Transverse colon (tissue), 4 donors: ENCODE results near the gene SLC38A10. TPM values are rescaled to one million over a fixed set of nuclear protein-coding genes. Genes with fewer than 3 reads are reported as not detected.

Experiments used
- DNase-seq: peaks from one replicate; pipeline ENCODE4 v3.0.0-alpha.2; 2019
- H3K27ac ChIP-seq, 4 donors: fragments of 200-600 bp; sonication (generic); 2 replicates each; pipeline ENCODE4 v1.5.1; 2016 to 2018; ENCODE audit warnings: inconsistent platforms in 4 of 4
- H3K27me3 ChIP-seq: fragments of 200-600 bp; sonication (generic); 2 replicates; pipeline ENCODE4 v1.5.1; 2017; ENCODE audit warnings: inconsistent platforms
- H3K36me3 ChIP-seq, 4 donors: fragments of 200-600 bp; sonication (generic); 2 replicates each; pipeline ENCODE4 v1.5.1; 2017 to 2019; ENCODE audit warnings: inconsistent platforms in 4 of 4
- H3K4me1 ChIP-seq, 4 donors: fragments of 200-600 bp; sonication (generic); 2 replicates each; pipeline ENCODE4 v1.5.1; 2017 to 2020; ENCODE audit warnings: inconsistent platforms in 4 of 4
- H3K4me3 ChIP-seq, 4 donors: fragments of 200-600 bp; sonication (generic); 1 replicate in 1 of 4; 2 replicates in 3 of 4; pipeline versions ENCODE4 v1.5.1 to v1.6.1; 2017 to 2019; ENCODE audit warnings: inconsistent platforms in 4 of 4
- H3K9me3 ChIP-seq, 2 donors: fragments of 200-600 bp; sonication (generic); 2 replicates each; pipeline ENCODE4 v1.5.1; 2017 to 2019; ENCODE audit warnings: inconsistent platforms in 2 of 2
- EP300 ChIP-seq: sonication (generic); formaldehyde crosslinking; IDR thresholded peaks from one replicate; pipeline ENCODE4 v1.6.1; 2017; ENCODE audit warnings: antibody characterized with exemption, low read depth
- POLR2A ChIP-seq: fragments of 450-650 bp; IDR thresholded peaks from one replicate; pipeline ENCODE4 v1.6.1; 2016; ENCODE audit warnings: antibody characterized with exemption, mild to moderate bottlenecking, moderate library complexity
- POLR2AphosphoS5 ChIP-seq, 3 donors: sonication (generic); formaldehyde crosslinking; IDR thresholded peaks; one replicate each; pipeline ENCODE4 v1.6.1; 2016; ENCODE audit warnings: antibody characterized with exemption in 3 of 3
- WGBS, 2 donors: methylation state at CpG; one replicate each; pipeline ENCODE4 v1.1.5; 2018; ENCODE audit warnings: low coverage in 1 of 2; 5-methylcytosine and 5-hydroxymethylcytosine counted together
- in situ Hi-C, 4 donors: fragments of 200-750 bp; cut with MboI; loops; one replicate each; pipeline versions ENCODE4 v1.15.0 to v1.15.1; 2017; ENCODE audit warnings: low sequenced_read_pairs in 3 of 4, low pct_ligation_motif_present in 1 of 4, low pct_unique_long_range_greater_than_20kb in 1 of 4
- intact Hi-C: fragments of 100-400 bp; cut with DNase I; formaldehyde crosslinking; loops from one replicate; pipeline ENCODE4 v1.15.1; 2023; ENCODE audit warnings: low total_unique reads
- total RNA-seq, 4 donors: library from RNA; depleted of rRNA; stranded (reverse); fragments of >200 nt; gene quantifications; one replicate each; pipeline ENCODE4 v1.1.0, GENCODE V29; 2016
- TF ChIP-seq, protein P1 (sequence below), 5 experiments: fragments of 200-600 bp in 3 of 5; fragments of 450-650 bp in 2 of 5; sonication (generic) in 3 of 5; IDR thresholded peaks; 1 replicate in 2 of 5; 2 replicates in 3 of 5; pipeline ENCODE4 v1.5.1; 2016 to 2017; ENCODE audit warnings: antibody characterized with exemption in 5 of 5, inconsistent platforms in 3 of 5, mild to moderate bottlenecking in 2 of 5, moderate library complexity in 1 of 5

The SLC38A10 gene
- total RNA-seq, 4 donors from 2014 or later: 94.9 to 113 (median 98.9) TPM

DNA sequence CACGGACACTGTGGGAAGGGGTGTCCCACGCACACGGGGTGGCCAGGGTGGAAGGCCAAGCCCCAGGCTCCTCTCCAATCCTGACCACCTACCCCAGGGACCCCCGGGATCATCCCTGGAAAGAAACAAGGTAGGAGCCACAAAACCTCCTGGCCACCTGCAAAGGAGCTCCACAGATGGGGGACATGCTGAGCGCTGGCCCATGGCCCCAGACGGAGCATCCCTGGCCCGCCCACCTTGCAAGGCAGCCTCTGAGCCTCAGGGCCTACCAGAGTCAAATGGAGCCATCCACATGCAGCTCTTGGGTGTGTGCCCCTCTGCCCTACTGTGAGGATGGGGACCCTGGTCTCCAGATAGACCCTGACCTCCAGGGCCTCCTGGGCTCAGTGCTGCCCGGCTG lies 16.3 kb downstream of the SLC38A10 start:
- in situ Hi-C loops (loop anchor here in 2 of 4 donors (25.0 kb wide), 2 partner anchors 108 to 208 kb away; partner anchors contain the start of gene BAHCC1 (in 1 of the 2)), intact Hi-C loops (no loop called here)
- Histone ChIP-seq H3K36me3 (peaks cover 0 to 18% (median 4%) of the 10 kb centered on the region in 4 donors), H3K4me3 (no peak overlapping the region), H3K4me1 (peaks cover 5 to 17% (median 13%) of the 10 kb centered on the region in 4 donors), H3K9me3 (no peaks in the 10 kb centered on the region), H3K27me3 (no peaks in the 10 kb centered on the region), H3K27ac (peak overlapping the region in 2 of 4 donors; percentile 71 to 77)
- no peak for DNase-seq
- TF ChIP-seq EP300 (no peak), POLR2A (no peak), POLR2AphosphoS5 (IDR thresholded peaks at IDR 0.05) (no peak)
- TF ChIP-seq, protein P1, sequence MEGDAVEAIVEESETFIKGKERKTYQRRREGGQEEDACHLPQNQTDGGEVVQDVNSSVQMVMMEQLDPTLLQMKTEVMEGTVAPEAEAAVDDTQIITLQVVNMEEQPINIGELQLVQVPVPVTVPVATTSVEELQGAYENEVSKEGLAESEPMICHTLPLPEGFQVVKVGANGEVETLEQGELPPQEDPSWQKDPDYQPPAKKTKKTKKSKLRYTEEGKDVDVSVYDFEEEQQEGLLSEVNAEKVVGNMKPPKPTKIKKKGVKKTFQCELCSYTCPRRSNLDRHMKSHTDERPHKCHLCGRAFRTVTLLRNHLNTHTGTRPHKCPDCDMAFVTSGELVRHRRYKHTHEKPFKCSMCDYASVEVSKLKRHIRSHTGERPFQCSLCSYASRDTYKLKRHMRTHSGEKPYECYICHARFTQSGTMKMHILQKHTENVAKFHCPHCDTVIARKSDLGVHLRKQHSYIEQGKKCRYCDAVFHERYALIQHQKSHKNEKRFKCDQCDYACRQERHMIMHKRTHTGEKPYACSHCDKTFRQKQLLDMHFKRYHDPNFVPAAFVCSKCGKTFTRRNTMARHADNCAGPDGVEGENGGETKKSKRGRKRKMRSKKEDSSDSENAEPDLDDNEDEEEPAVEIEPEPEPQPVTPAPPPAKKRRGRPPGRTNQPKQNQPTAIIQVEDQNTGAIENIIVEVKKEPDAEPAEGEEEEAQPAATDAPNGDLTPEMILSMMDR (IDR thresholded peaks at IDR 0.05): no peak
- WGBS, 2 donors: 94% methylated on average over 5 of the region's 8 CpGs; no CpG with 5 or more reads in 1 of the 2 donors

DNA sequence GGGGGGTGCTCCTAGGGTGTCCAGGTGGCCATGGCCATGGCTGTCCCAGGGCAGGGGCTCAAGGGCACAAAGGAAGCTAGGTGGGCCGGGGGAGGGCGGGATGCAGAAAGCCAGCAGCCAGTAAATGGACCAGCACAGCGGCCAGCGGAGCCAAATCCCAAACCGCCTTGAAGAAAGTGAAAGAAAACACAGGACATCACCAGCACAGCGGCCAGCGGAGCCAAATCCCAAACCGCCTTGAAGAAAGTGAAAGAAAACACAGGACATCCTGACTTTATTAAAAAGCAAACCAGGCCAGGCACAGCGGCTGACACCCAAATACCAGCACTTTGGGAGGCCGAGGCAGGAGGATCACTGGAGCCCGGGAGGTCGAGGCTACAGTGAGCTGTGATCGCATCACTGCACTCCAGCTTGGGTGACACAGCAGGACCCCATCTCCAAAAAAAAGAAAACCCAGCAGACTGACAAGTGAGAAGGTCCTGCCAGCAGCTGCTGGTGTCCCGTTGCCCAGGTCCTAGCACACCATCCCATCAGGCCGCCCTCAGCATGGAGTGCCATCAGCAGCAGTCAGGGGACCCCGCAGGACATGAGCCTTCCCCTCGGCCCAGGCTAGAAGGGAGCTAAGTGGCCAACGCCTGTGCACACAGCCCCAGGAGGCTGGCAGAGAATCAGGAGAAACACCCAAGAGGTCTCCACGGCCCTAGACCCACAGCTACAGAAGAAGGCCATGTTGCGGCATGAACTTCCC lies 17.0 kb downstream of the SLC38A10 start:
- Histone ChIP-seq H3K4me1 (peaks cover 5 to 17% (median 13%) of the 10 kb centered on the region in 4 donors), H3K36me3 (peaks cover 0 to 25% (median 4%) of the 10 kb centered on the region in 4 donors), H3K27me3 (no peaks in the 10 kb centered on the region), H3K9me3 (no peaks in the 10 kb centered on the region), H3K27ac (peak overlapping the region; percentile 50 to 77 (median 66)), H3K4me3 (peak overlapping the region in 1 of 4 donors; percentile 25)
- in situ Hi-C loops: loop anchor here in 2 of 4 donors (25.0 kb wide), 2 partner anchors 109 to 209 kb away; partner anchors contain the start of gene BAHCC1 (in 1 of the 2)
- no peak for DNase-seq
- intact Hi-C loops: no loop called here
- TF ChIP-seq, protein P1 (IDR thresholded peaks at IDR 0.05): no peak
- TF ChIP-seq EP300 (no peak), POLR2AphosphoS5 (IDR thresholded peaks at IDR 0.05) (no peak), POLR2A (no peak)
- WGBS, 2 donors: 88% methylated on average over 20 of the region's 20 CpGs; no CpG with 5 or more reads in 1 of the 2 donors

DNA sequence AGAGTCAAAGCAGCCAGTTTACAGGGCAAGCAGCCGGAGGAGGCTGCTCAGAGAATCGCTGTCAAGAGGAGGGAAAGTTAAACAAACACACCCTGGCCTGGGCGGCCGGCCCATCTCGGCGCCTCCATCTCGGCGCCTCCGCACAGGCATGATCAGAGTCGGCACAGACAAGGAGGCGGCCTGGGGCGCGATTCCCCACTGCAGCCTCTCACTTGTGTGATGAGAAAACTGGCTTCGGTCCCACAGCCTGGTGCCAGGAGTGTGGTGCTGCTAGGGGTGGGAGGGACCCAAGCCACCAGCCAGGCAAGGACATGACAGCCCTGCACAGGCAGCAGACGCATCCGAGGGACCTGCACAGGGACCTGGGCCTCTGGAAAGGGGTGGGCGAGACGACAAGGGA lies 17.7 kb downstream of the SLC38A10 start:
- TF ChIP-seq POLR2A (no peak), POLR2AphosphoS5 (IDR thresholded peaks at IDR 0.05) (no peak)
- TF ChIP-seq, protein P1 (IDR thresholded peaks at IDR 0.05): no peak
- peak; percentile 32 for DNase-seq
- intact Hi-C loops (no loop called here), in situ Hi-C loops (loop anchor here in 2 of 4 donors (25.0 kb wide), 2 partner anchors 110 to 210 kb away; partner anchors contain the start of gene BAHCC1 (in 1 of the 2))
- Histone ChIP-seq H3K4me1 (peaks cover 5 to 17% (median 13%) of the 10 kb centered on the region in 4 donors), H3K27ac (peak overlapping the region; percentile 50 to 77 (median 66)), H3K36me3 (peaks cover 0 to 32% (median 4%) of the 10 kb centered on the region in 4 donors), H3K27me3 (no peaks in the 10 kb centered on the region), H3K4me3 (peak overlapping the region in 1 of 4 donors; percentile 25), H3K9me3 (no peaks in the 10 kb centered on the region)
- WGBS, 2 donors: 35% methylated on average over 18 of the region's 18 CpGs; no CpG with 5 or more reads in 1 of the 2 donors

- TF ChIP-seq EP300 (no peak), POLR2AphosphoS5 (IDR thresholded peaks at IDR 0.05) (no peak), POLR2A (no peak)
- TF ChIP-seq, protein P1 (IDR thresholded peaks at IDR 0.05): no peak
- Histone ChIP-seq H3K27ac (peak overlapping the region in 2 of 4 donors; percentile 15 to 71), H3K4me1 (peaks cover 5 to 17% (median 13%) of the 10 kb centered on the region in 4 donors), H3K27me3 (no peaks in the 10 kb centered on the region), H3K9me3 (no peaks in the 10 kb centered on the region), H3K36me3 (peaks cover 0 to 37% (median 4%) of the 10 kb centered on the region in 4 donors), H3K4me3 (no peak overlapping the region)
- in situ Hi-C loops: loop anchor here in 2 of 4 donors (25.0 kb wide), 2 partner anchors 111 to 211 kb away; partner anchors contain the start of gene BAHCC1 (in 1 of the 2)
- intact Hi-C loops: no loop called here
- WGBS, 2 donors: 87% methylated on average over 11 of the region's 11 CpGs; no CpG with 5 or more reads in 1 of the 2 donors
- no peak for DNase-seq
These were observed 18.3 kb downstream of the SLC38A10 start for GRCh38 chr17:81276781-81277180.
